NCI-H2107 treated with DMSO at 0.1 percent for 48 hours (cell line): Measurements from ENCODE around the gene CDC27.
"Not testable (repeated sequence)": the region's sequence is repeated elsewhere in the genome, so short reads cannot be mapped to it uniquely, and the experiment has no call there.

ENCODE experiments used
- DNase-seq: peaks from one replicate; lab custom pipeline; 2025; ENCODE audit not compliant: unreplicated experiment; lab: John Stamatoyannopoulos, UW

The CDC27 gene

DNA sequence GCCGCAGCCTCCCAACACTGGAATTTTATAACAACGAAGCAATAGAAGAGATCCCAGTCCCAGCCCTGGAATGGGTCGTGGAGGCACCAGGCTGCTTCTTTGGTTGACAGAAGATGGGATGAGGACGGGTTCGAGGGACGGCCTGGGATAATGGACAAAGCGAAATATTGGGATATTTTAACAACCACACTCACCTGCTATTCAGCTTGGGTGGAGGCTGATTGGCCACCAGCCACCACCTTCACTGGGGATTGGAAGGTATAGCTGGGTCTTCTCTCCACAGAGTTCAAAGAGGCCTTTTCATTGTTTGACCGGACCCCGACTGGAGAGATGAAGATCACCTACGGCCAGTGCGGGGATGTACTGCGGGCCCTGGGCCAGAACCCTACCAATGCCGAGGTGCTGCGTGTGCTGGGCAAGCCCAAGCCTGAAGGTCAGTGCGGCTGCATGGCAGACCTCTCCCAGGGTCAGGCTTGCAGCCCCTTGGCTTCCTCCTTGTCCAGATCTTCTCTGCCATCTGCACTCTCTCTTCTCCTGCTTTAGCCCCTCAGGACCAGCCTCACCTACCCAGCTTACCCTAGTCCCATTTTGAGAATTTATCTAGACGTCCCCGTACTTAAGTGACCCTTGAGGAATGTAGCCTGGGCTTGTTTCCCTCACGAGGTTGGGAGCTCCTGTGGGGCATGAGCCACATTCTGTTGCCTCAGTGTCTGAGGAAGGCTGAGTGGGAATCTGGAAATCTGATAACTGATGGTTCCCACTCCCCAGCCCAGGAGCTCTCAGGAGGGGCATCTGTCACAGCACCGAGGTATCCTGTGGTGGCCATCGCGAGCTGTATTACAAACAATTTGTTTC is 30.8 kb upstream of the CDC27 start:
- no peak for DNase-seq

DNA sequence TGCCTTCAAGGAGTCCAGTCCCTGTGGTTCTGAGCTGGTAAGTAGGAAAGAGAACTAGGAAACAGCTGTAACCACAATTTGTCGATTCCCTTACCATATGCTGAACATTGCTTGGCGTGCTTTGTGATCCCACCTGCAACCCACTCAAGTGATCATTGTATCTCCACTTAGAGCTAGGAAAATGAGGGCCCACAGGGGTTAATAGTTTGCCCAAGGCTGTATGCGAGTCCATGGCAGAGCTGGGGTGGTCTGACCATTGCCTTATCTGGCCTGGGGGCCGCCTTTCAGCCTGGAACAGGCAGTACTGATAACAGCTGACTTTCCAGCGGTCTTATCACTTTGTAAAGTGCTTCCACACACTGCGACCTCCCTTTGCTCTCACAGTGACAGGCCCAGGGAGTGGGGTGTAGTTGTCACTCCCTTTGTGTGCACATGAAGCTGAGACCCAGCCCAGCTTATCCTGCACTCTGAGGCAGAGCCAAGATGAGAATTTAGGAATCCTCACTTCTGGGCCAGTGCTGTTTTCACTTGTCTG is 29.9 kb upstream of the CDC27 start:
- DNase-seq: no peak

DNA sequence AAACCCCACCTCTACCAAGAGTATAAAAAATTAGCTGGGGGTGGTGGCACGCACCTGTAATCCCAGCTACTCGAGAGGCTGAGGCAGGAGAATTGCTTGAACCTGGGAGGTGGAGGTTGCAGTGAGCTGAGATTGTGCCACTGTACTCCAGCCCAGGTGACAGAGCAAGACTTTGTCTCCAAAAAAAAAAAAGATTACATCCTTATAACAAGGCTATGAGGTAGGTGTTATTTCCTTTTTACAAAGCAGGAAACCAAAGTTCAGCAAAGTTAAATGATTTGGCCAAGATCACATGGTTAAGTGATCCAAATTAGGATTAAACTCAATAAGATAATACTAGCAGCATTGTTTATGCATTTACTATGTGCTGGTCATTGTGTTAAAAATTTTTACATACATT is 28.2 kb upstream of the CDC27 start:
- DNase-seq: not testable (repeated sequence)

DNA sequence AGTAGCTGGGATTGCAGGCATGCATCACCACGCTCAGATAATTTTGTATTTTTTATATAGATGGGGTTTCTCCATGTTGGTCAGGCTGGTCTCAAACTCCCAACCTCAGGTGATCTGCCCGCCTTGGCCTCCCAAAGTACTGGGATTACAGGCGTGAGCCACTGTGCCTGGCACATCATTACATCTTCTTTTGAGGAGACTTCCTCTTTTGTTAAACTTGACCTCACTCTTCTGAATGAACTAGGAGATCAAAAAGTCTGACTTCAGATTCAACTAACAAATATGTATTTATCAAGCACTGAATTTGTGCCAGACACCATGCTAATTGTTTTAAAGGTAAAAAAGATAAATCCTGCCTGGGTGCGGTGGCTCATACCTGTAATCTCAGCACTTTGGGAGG is 27.7 kb upstream of the CDC27 start:
- DNase-seq: not testable (repeated sequence)

DNA sequence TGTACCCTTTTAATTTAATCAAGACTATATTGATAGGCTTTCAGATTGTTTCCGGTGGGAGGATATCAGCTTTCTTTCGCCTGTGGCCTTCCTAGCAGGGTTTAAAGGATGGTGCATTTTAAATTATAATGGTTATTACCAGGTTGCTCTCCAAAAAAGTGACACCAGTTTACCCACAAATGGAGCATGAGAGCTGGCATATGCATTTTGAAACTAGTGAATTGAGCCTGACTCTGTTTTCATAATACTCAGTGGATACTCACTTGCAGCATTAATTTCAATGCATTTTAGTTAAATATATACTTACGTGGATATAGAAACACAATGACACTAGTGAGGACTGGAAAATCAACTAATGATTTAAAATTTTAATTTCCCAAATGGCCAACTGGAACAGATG is 25.8 kb upstream of the CDC27 start:
- no peak for DNase-seq

DNA sequence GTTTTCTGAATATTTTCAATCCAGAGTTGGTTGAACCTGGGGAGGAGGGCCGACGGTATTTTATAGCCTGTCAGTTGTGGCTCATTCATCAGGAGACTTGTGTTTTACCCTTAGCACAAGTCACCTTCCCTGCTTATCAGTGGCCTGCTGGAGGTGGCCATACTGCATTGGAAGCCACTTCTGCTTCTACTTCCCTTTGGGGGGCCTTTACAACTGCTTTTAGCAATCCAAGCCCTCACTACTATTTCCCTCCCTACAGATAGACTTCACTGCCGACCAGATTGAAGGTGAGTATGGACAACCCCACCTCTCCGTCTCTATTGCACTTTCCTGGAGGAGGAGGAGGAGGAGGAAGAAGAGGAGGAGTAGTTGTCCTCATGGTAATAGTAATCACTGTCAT is 24.4 kb upstream of the CDC27 start:
- DNase-seq: no peak

DNA sequence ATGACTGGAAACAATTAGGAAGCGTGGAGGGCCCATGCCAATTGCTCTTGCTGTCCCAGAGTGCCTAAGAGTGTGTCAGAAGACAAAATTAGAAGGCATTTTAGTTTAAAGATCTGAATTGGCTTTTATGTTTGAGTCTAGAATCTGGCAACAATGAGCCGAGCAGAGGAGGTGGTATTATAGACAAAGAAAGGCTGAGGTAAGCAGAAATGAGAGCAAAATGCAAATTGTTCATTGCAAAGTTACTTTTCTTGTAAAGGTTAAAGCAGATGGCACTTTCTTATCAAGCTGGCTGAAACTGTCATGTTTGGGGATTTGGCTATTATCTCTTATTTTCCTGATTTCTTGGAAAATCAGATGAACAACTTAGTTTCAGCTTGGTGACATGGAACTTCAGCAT is 23.4 kb upstream of the CDC27 start:
- DNase-seq: no peak

DNA sequence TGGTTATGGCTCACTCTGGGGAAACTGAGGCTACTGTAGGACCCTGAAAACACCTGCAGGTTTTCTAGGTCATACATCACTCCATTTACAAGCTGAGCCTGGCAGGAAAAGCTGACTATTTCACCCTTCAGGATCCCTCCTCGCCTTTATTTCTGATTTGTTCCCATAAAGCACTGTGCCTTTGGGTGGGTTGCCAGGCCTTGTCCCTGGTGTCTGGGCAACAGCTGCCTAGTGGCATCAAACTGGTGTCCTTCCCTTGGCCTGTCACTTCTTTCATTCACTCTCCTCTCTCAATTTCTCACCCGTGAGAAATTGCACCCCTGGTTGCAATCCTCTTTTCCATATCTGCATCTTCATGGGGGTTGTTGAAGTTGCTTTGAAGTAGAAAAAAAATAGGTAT is 21.7 kb upstream of the CDC27 start:
- DNase-seq: no peak

DNA sequence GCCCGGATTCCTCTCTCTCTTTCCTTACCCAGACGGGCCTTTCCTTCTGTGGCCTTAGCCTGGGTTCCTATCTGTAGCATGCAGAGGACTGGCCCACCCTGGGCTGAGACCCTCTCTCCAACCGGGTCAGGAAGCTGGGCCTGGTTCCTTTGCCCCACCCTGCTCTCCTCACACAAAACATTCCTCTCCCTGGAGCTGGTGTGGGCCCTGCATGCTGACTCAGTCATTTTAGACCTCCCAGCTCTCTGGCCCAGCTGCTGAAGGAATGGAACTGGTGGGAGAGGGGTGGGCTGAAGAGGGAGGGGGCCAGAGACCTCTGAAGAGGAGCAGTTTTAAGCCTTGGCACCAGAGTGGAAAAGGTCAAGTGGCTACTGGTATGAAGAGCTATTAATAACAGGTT is 21.0 kb upstream of the CDC27 start:
- DNase-seq: no peak

DNA sequence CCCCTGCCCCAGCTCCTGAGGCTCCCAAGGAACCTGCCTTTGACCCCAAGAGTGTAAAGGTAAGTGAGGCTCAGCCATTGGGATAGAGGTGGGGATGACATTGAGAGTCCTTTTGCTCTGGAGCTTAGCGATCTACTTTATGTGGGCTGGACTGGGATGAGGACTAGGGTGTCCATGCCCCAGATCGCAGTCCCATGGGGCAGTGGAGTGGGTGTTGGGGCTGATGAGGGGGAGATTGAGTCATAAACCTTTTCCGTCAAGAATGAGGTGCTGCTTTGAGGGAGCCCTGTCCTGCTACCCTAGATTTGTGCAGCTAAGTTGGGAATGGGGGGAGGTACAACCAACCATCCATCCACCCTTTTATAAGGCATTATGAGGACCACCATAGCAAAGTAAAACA is 20.4 kb upstream of the CDC27 start:
- DNase-seq: no peak

DNA sequence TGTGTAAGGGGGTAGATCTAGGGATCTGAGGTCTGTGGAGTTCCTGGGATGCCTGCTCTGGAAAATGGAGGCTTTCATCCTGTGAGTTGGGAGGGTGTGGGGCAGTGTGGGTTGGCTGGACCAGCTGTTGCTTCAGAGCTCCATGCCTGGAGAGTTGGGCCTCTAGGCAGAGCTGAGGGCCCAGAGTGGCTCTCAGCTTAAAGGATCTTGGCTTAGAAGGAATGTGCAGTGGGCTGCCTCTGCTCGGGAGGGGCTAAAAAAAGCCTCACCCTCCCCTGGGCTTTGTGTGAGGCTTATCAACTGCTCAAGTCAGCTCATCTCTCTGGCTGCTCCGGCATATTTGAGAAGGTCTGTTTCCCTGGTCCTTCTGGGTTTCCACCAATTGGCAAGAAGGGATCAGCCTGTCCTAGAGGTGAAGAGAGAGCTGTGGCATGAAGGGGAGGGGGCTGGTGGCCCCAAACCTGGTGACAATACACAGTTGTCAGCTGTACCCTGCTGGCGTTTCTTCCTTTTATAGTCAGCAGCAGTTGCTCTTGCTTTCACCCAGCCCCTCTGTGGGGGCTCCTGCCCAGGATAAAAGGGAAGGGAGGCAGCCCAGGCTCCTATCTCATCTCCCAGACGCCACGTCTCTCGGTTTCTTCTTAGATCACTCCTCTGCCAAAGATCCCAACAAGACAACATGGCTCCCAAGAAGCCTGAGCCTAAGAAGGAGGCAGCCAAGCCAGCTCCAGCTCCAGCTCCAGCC is 19.8 kb upstream of the CDC27 start, which contains the start of gene MYL4:
TSS of gene MYL4 (plus strand) at position 605 of the 745 bp plus-strand sequence. CDS start at position 680, 75 bp downstream.
- no peak for DNase-seq

DNA sequence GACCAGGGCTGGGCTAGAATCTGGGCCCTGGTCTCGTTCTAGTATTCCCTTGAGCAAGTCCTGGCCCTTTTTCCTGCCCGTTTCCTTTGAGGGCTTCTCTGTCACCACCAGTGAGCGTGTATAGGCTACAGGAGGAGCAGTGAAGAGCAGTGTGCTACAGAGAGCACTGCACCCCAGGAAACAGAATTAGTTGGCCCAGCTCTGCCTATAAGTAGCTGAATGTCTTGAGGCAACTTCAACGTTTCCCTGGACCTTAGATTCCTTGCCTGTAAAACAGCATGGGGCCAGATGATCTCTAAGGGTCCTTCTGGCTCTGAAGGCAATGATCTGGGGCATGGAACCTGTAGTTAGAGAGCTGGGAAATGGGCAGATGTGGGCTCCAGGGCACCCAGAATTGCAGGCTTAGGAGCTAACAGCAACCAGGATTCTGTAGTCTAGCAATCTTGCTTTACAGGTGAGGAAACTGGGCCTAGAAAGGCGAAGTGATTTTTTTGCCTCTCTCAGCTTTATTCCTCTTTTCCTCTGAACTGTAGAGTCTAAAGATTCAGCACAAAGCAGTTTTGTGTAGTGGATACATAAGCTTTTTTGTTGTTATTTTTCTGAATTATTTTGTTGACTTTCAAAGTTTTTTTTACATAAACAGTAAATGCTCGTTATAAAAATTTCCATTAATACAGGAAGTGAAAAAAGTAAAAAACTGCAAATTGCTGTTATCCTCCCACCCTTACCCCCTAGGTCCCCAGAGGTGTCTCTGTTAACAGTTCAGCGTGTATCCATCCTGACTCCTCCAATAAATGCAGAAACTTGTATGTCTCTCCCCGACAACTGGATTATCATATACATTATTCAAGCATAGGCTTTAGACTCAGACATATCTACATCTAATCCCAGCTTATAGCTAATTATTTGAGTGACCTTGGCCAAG is 18.3 kb upstream of the CDC27 start:
- DNase-seq: no peak

DNA sequence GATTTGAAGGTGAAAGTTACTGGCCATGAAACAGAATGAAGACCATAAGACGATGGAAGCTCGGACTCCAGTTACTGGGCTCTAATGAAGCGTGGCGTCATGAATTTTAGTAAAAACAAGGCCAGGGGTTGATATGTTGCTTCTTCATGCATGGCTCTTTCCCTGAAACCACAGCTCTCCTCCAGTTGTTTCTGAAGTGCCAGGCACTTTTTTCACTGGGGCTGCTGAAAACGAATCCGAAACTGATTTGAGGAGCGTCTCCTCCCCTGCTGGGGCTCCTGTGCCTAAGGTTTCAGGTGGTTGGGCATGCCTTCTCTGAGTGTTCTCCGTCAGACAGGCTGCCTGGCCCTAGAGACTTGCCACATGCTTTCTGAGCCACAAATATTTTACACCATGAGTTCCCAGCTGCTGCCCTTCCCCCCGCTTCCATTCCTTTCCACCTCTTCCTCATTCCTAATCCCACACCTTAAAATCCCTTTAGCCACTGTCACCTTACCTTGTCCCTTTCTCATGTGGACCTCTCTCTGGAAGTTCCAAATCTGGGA is 16.4 kb upstream of the CDC27 start:
- DNase-seq: peak; percentile 96

DNA sequence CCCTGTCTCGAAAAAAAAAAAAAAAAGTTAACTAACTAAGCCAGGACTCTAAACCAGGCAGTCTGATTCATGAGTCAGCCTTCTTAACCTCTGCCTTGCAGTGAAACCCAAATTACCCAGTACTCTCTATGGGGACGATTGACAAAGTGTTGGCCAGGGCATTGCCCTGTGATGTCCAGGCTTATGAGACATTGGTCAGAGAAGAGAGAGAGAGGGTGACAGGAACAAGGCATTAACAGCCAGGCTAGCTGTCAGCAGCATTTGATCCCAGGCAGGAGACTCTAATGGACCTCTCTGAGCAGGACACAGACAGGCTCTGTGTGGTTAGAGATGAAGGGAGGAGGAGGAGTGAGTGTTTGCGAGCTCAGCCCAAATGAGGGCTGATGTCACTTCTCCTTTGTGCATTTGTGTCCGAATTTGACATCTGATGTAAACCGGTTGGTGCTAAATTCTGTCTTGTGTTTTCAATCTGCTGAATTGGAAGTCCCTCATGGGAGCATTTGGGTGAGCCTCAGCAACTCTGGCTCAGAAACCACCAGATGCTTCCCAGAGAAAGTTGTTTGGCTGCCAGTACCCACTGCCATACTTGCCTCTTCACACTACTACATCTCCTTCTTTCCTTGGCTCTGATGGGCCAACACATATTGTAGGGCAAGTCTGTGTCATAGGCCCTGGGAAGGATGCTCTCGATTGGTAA is 15.8 kb upstream of the CDC27 start:
- no peak for DNase-seq

DNA sequence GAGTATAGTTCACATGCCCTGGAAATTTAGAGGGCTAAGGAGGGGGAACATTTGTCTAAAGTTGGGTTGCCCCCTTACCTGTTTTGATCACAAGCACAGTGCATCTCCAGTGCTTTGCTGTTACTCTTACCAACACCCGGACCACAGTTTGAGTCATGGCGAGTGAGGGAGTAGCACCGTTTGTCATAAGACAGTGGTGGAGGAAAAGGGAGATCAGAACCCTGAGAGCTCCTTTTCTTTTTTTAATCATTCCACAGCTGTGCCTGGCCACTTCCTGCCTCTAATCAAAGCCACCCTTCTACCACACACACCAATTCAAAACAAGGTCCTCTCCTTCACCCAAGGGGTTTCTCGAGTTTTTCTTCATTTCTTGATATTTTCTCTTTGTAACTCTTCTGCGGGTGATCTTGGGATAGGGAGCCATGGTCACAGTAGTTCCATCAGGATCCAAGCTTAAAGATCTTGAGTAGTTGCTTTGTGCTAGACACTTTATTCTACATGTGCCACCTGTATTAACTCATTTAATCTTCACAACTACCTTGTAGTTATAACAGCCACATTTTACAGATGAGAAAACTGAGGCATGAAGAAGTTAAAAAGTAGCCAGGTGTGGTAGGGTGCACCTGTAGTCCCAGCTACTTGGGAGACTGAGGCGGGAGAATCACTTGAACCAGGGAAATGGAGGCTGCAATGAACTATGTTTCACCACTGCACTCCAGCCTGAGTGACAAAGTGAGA is 15.1 kb upstream of the CDC27 start:
- DNase-seq: no peak

DNA sequence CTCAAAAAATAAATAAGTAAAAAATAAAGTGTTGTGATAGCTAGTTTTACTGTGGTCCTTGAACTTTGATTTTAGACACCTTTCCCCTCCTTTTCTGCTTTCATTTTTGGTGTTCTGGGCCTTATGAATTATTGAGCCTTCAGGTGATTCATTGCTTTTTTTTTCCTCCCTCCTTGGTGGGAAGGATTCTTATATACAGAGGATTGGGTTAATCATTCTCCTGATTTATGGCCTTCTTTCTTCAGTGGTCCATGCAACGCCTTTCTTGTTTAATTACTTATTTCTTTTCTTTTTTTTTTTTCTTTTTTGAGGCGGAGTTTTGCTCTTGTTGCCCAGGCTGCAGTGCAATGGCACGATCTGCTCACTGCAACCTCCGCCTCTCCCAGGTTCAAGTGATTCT is 12.1 kb upstream of the CDC27 start:
- no peak for DNase-seq

DNA sequence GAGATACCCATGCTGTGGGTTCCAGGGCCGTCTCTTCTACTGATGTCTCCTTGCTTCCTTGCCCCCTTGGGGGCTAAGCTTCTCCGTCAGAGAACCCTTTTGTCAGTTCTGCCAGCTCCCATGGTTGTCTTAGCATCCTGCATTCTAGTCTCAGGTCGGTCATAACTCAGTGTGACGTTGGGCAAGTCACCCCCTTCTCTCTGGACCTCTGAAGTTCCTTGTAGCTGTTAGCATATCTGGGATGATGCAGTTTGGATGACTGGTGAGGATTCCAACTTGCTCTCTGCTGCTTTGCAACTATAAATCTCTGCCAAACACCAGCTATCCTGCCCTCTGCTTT is 11.2 kb upstream of the CDC27 start:
- no peak for DNase-seq

DNA sequence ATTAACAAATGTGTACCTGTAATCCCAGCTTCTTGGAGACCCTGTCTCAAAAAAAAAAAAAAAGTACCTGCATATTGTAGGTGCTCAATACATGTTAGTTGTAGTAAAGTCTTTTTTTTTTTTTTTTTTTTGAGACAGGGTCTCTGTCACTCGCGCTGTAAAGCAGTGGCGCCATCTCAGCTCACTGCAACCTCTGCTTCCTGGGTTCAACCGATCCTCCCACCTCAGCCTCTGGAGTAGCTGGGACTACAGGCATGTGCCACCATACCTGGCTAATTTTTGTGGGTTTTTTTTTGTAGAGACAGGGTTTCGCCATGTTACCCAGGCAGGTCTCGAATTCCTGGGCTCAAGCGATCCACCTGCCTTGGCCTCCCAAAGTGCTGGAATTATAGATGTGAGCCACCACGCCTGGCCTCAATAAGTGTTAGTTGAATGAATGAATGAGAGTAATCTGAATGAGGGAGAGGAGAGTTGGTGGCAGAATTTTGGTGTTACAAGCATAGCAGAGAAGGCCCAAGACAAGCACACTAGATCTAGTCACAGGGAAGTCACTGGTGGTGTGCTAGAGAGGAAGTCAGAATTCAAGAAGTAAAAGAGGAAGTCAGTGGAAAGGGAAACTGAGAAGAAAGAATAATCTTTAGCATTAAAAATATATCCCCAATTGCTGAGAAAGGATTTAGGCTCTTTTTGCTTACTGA is 10.7 kb upstream of the CDC27 start:
- DNase-seq: no peak

DNA sequence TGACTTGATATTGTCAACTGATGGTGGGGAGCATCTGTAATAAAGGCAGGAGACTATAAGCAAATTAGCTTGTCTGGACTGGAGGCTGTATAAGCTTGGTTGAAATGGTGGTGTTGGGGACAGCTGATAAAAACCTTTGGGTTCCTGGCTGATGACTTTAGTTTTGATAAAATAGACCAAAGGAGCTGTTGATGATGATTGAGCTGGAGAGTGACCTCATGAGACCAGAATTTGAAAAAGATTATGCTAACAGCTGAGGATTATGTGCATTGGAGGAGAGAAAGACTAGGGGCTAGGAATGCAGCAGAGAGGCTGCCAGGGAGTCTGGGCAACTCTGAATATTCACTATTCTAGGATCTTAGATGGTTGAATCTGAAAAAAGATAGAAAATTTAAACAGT is 8.7 kb upstream of the CDC27 start:
- no peak for DNase-seq
